Pancreas (tissue), 10 donors: ENCODE measurements around the gene PNMA8B. TPM values are rescaled to one million over a fixed set of nuclear protein-coding genes. Genes with fewer than 3 reads are reported as not detected.

Source experiments
- ATAC-seq, 4 donors: fragments of 200-7000 bp; cut with Tn5 transposase; one replicate each; pipeline versions ENCODE4 v1.8.0 to v1.9.1; 2020; ENCODE audit warnings: mild to moderate bottlenecking in 4 of 4, moderate library complexity in 4 of 4
- DNase-seq, 6 donors: peaks; one replicate each; pipeline ENCODE4 v3.0.0-alpha.2; 2020
- FAIRE-seq: peaks from 2 replicates; lab custom pipeline; 2012; peaks lifted over from hg19 to GRCh38; lab: Jason Lieb, UNC
- H3K27ac ChIP-seq, 4 donors: fragments of 200-600 bp; sonication (generic); 1 replicate in 3 of 4; 2 replicates in 1 of 4; pipeline versions ENCODE4 v1.5.0 to v1.8.0; 2020
- H3K27me3 ChIP-seq, 4 donors: fragments of 200-600 bp; one replicate each; pipeline ENCODE4 v1.8.0; 2021
- H3K36me3 ChIP-seq, 3 donors: fragments of 200-600 bp; sonication (generic) in 1 of 3; one replicate each; pipeline versions ENCODE4 v1.5.0 to v1.8.0; 2020 to 2021
- H3K4me1 ChIP-seq, 3 donors: fragments of 200-600 bp; one replicate each; pipeline ENCODE4 v1.8.0; 2021
- H3K4me3 ChIP-seq, 4 donors: fragments of 200-600 bp; sonication (generic) in 2 of 4; one replicate each; pipeline versions ENCODE4 v1.5.0 to v1.8.0; 2020 to 2021
- H3K9me3 ChIP-seq, 4 donors: fragments of 200-600 bp; one replicate each; pipeline ENCODE4 v1.8.0; 2021
- CTCF ChIP-seq, 4 donors: fragments of 200-600 bp; sonication (generic) in 3 of 4; IDR thresholded peaks; one replicate each; pipeline versions ENCODE4 v1.5.0 to v1.8.0; 2021; ENCODE audit warnings: antibody characterized with exemption in 4 of 4
- WGBS, 2 donors: extraction: QIAGEN DNeasy Blood & Tissue Kit; methylation state at CpG; one replicate each; pipeline ENCODE4 v1.1.7; 2013; 5-methylcytosine and 5-hydroxymethylcytosine counted together
- intact Hi-C, 3 donors: fragments of 100-400 bp; cut with DNase I; formaldehyde crosslinking; loops; one replicate each; pipeline versions ENCODE4 v1.11.1 to v1.14.2; 2022
- polyA plus RNA-seq, 2 donors: library from polyadenylated mRNA; stranded (reverse); fragments of 200-250 nt; gene quantifications; one replicate each; pipeline ENCODE4 v1.2.3, GENCODE V29; 2013
- total RNA-seq, 6 donors: library from RNA; stranded (reverse); fragmentation: NEBNext Ultra II Directional in 4 of 6; extraction: Animal tissue kit (Norgen Biotek cat#: 25700) in 4 of 6; gene quantifications; one replicate each; pipeline versions ENCODE4 v1.2.1 to v1.2.4, GENCODE V29; 2021 to 2023
- donor health status: healthy with polysubstance abuse.
- donor health status: DM: no; HTN: no; CAD: no; lungs with moderate emphysema.
- donor health status: DM: no; HTN: no; CAD: no.
- donor health status: control.
- donor health status: control.
- donor health status: Bipolar disorder and iron deficiency.
- donor health status: DM: yes; HTN: yes; CAD: no.
- donor health status: DM: no; HTN: no; CAD: no.
- donor health status: DM: no; HTN: no; CAD: no.
- donor health status: DM: yes; HTN: yes; CAD: no.

The PNMA8B gene
- total and polyA plus RNA-seq, 8 donors = 0.47 to 1.4 (median 0.90) TPM

DNA sequence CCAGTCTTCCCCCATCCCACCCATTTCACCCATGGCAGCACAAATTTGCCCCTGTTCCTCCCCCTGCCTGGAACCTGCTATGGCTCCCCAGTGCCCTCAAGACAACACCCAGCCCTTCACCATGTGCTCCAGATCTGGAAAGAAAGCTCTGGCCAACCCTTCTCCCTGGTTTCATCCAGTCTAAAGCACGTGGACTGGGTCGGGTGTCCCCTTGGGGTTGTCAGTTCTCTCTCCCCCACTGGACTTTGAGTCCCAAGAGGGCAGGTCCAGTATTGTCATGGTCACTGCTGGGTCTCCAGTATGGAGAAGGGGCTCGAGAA, 19.6 kb upstream of the PNMA8B start:
- ATAC-seq (no peak), FAIRE-seq (no peak), DNase-seq (no peak)
- Histone ChIP-seq H3K9me3 (no peaks in the 10 kb centered on the region), H3K27me3 (no peaks in the 10 kb centered on the region), H3K36me3 (no peaks in the 10 kb centered on the region), H3K4me3 (no peak overlapping the region), H3K4me1 (no peaks in the 10 kb centered on the region), H3K27ac (no peak overlapping the region)
- TF ChIP-seq CTCF (IDR thresholded peaks at IDR 0.05) = no peak
- WGBS, 2 donors = 43 to 59% methylated on average over 3 of the region's 3 CpGs
- intact Hi-C loops = no loop called here

DNA sequence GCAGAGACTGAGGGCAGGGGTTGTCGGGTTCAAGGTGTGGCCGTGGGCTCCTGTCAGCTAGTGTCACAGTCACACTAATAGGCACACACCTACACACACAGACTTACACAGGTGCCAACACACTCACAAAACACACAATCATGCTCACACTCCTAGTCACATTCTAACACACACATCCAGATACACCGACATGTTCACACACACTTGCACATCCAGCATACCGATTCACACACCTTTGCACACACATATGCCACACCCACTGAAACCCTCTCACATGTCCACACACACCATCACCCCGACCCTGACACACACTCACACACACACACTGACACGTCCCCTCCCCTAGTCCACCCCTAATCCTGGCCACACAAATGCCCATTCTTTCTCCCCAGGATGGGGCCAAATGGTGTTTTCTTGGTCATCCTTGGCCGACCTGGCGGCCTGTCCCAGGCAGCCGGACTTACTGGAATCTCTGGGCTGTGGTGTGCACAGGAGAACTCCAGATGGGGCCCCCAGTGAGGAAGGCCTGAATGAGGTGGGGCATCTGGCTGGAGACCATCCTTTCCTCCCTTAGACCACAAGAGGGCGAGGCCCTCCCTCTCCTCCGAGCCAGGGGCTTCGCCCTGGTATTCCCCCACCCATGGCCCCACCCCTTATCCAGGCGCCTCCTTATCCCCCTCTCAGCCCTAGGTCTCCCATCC, 19.1 kb upstream of the PNMA8B start:
- WGBS, 2 donors = 48 to 70% methylated on average over 13 of the region's 13 CpGs

DNA sequence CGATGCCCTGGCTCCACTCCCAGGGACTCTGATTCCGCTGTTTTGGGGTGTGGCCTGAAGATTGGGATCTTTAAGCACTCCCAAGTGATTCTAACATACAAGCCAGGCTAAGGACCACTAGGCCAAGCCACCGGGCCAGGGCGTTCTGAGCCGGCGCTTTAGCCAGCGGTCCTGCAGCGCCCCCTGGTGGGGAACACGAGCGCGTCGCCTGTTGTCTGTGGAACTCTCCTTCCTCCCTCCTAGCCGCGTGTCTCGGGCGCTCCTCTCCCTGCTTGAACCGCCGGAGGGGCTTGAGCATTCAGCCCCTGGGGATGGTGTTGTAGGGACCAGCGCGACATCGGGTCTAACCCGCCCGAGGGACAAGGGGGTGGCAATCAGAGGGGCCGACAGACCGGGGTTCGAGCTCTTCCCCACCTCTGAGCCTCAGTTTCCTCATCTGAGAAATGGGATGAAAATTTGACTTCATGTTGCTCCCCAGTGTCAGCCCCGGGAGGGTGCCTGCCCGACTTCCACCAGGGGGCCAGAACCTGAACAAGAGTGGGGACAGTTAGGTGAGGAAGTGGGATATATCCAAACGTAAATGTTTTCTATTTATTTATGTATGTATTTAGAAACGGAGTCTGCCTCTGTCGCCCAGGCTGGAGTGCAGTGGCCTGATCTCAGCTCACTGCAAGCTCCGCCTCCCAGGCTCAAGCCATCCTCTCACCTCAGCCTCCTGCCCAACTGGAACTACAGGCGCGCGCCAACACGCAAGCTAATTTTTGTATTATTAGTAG, 18.0 kb upstream of the PNMA8B start:
- WGBS, 2 donors = 21 to 26% methylated on average over 35 to 36 of the region's 36 CpGs
- FAIRE-seq (no peak), DNase-seq (peak; percentile 29 to 98 (median 84)), ATAC-seq (peak; percentile 87 to 98 (median 95))
- H3K27me3 ChIP-seq = no peaks in the 10 kb centered on the region
- H3K9me3 ChIP-seq = no peaks in the 10 kb centered on the region
- H3K4me3 ChIP-seq = no peak overlapping the region
- H3K36me3 ChIP-seq = no peaks in the 10 kb centered on the region
- H3K4me1 ChIP-seq = no peaks in the 10 kb centered on the region
- no peak overlapping the region for H3K27ac ChIP-seq
- peak; percentile 87 to 99 (median 96) for TF ChIP-seq CTCF (IDR thresholded peaks at IDR 0.05)
- intact Hi-C loops = no loop called here

More for the DNA sequence above, 19.1 kb upstream of the PNMA8B start:
- DNase-seq (peak in 1 of 6 donors; percentile 36), FAIRE-seq (no peak), ATAC-seq (no peak)
- no peak overlapping the region for H3K4me3 ChIP-seq
- no peaks in the 10 kb centered on the region for H3K9me3 ChIP-seq
- TF ChIP-seq CTCF (IDR thresholded peaks at IDR 0.05) = no peak
- no peaks in the 10 kb centered on the region for H3K4me1 ChIP-seq
- H3K36me3 ChIP-seq = no peaks in the 10 kb centered on the region
- H3K27me3 ChIP-seq = no peaks in the 10 kb centered on the region
- intact Hi-C loops = no loop called here
- H3K27ac ChIP-seq = no peak overlapping the region

DNA sequence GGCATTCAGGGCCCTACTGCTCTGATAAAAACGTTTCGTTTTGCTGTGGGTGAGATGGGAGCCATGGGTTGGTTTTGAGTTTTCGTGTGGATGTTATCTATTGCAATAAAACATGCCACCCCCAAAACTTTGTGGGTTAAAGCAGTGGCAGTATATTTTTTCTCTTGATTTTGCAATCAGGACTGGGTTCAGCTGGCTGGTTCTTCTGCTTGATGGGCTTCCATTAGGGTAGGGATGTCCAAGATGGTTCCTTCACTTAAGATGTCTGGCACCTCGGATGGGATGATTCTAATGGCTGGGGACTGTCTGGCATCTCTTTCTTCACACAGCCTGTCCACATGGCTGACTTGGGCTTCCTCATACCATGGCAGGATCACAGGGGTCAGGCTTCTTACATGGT, 15.6 kb upstream of the PNMA8B start:
- intact Hi-C loops = no loop called here
- no peak for TF ChIP-seq CTCF (IDR thresholded peaks at IDR 0.05)
- no peaks in the 10 kb centered on the region for H3K4me1 ChIP-seq
- no peak for ATAC-seq
- H3K4me3 ChIP-seq = no peak overlapping the region
- no peak for FAIRE-seq
- 56 to 65% methylated on average over 4 of the region's 4 CpGs for WGBS, 2 donors
- H3K27ac ChIP-seq = no peak overlapping the region
- no peaks in the 10 kb centered on the region for H3K36me3 ChIP-seq
- DNase-seq = no peak
- H3K9me3 ChIP-seq = no peaks in the 10 kb centered on the region
- H3K27me3 ChIP-seq = no peaks in the 10 kb centered on the region

- no peak for ATAC-seq
- 71 to 78% methylated on average over 2 of the region's 2 CpGs for WGBS, 2 donors
- no peaks in the 10 kb centered on the region for H3K27me3 ChIP-seq
- no peak for DNase-seq
- TF ChIP-seq CTCF (IDR thresholded peaks at IDR 0.05) = no peak
- intact Hi-C loops = no loop called here
- H3K4me1 ChIP-seq = no peaks in the 10 kb centered on the region
- no peak for FAIRE-seq
- no peaks in the 10 kb centered on the region for H3K36me3 ChIP-seq
- no peaks in the 10 kb centered on the region for H3K9me3 ChIP-seq
- H3K4me3 ChIP-seq = no peak overlapping the region
- H3K27ac ChIP-seq = no peak overlapping the region
These were observed 12.5 kb upstream of the PNMA8B start for GRCh38 chr19:46508206-46508605.
